ENCODE data around the gene PPP1R1C. TPM values are rescaled to one million over a fixed set of nuclear protein-coding genes. Genes with fewer than 3 reads are reported as not detected.

PPP1R1C gene
- total RNA-seq, 4 donors from 2014 or later = 3.7 to 7.9 TPM; not detected in 2

DNA sequence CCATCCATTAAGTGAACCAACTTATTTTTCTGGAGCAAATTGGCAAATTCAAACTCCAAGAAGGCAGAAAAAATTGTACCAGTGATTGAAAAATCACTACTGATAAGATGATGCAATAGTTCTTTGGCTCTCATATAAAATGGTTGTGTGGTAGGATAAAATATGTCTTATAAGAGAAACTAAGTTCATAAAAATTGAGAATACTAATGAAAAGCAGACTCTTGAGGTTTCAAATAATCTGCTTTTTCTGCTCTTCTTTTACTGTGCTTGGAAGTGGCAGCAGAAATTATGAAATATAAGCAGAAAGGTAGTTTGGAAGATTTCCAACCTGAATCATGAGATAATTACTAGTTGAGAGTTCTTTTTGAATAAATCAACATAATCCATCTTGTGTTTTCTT, 61.9 kb downstream of the PPP1R1C start:
- TF ChIP-seq, protein P1, sequence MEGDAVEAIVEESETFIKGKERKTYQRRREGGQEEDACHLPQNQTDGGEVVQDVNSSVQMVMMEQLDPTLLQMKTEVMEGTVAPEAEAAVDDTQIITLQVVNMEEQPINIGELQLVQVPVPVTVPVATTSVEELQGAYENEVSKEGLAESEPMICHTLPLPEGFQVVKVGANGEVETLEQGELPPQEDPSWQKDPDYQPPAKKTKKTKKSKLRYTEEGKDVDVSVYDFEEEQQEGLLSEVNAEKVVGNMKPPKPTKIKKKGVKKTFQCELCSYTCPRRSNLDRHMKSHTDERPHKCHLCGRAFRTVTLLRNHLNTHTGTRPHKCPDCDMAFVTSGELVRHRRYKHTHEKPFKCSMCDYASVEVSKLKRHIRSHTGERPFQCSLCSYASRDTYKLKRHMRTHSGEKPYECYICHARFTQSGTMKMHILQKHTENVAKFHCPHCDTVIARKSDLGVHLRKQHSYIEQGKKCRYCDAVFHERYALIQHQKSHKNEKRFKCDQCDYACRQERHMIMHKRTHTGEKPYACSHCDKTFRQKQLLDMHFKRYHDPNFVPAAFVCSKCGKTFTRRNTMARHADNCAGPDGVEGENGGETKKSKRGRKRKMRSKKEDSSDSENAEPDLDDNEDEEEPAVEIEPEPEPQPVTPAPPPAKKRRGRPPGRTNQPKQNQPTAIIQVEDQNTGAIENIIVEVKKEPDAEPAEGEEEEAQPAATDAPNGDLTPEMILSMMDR (IDR thresholded peaks at IDR 0.05; ENCODE audit: low read depth) = no peak

GRCh38 chr2:182048088-182048487, 62.4 kb downstream of the PPP1R1C start:
- TF ChIP-seq, protein P1 (IDR thresholded peaks at IDR 0.05; ENCODE audit: low read depth) = no peak

GRCh38 chr2:182048621-182049020, 63.0 kb downstream of the PPP1R1C start:
- TF ChIP-seq, protein P1 (IDR thresholded peaks at IDR 0.05; ENCODE audit: low read depth) = no peak

GRCh38 chr2:182049372-182050148, 63.9 kb downstream of the PPP1R1C start:
- TF ChIP-seq, protein P1 (IDR thresholded peaks at IDR 0.05; ENCODE audit: low read depth) = no peak

GRCh38 chr2:182050333-182051135, 64.9 kb downstream of the PPP1R1C start:
- TF ChIP-seq, protein P1 (IDR thresholded peaks at IDR 0.05; ENCODE audit: low read depth) = no peak

DNA sequence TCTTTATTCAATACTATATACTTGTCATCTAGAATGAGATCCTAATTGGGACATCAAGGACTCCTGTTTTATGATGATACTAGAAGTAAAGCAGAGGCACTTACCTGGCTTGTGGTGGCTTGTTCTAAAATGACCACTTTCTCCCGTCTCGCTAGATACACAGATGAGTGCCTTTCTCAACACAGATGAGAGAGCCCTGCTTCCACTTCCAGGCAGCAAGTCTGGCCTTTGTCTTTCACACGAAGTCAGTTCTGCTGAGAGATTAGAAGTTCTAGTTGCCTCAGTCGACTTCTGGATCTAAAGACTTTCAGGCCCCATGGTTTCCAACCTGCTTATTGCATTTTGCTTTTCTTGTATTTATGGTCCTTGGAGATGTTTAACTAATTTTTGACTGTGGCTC, 70.3 kb downstream of the PPP1R1C start:
- TF ChIP-seq, protein P1 (IDR thresholded peaks at IDR 0.05; ENCODE audit: low read depth) = no peak

DNA sequence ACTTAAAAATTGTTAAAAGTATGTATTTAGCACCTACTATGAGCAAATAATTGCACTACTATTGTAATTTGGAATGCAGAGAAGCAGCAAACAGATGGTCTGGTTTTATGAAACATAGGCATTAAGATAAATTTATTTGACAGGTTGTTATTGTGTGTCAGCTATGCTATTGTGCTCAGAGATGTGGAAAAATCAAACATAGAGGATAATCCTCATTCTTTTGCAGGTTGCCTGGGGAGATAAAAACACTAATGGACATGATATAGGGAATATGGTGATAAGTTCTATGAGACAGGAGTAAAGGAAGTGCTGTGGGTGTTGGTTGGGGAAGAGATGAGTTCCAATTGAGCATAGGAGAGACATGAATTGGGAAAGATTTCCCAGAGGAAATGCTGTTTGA, 71.3 kb downstream of the PPP1R1C start:
- TF ChIP-seq, protein P1 (IDR thresholded peaks at IDR 0.05; ENCODE audit: low read depth) = no peak

All from subcutaneous adipose tissue (tissue), 4 donors.